Measurements from ENCODE around the gene SMPDL3B. TPM values are rescaled to one million over a fixed set of nuclear protein-coding genes. Genes with fewer than 3 reads are reported as not detected.
"Not testable (repeated sequence)": the region's sequence is repeated elsewhere in the genome, so short reads cannot be mapped to it uniquely, and the experiment has no call there.

SMPDL3B gene
- total and polyA plus RNA-seq, 2 of the 13 experiments (the other 11 are each of a cell fraction or from before 2014, with no cell fraction given), result 0.29 to 1.3 TPM

DNA sequence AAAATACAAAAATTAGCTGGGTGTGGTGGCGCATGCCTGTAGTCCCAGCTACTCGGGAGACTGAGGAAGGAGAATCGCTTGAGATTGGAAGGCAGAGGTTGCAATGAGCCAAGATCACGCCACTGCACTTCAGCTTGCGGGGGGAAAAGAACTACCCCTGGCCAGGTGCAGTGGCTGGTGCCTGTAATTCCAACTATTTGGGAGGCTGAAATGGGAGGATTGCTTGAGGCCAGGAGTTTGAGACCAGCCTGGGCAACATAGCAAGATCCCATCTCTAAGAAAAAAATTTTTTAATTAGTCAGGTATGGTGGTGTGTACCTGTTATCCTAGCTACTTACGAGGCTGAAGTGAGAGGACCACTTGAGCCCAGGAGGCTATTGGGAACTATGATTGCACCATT is 59.7 kb downstream of the SMPDL3B start:
- CTCF ChIA-PET (ENCODE audit: low intra/inter-chr PET ratio, low total read pairs), result not testable (repeated sequence)

GRCh38 chr1:27999055-27999454 is 64.3 kb downstream of the SMPDL3B start:
- 96% methylated on average over 1 of the region's 1 CpG for WGBS (ENCODE audit: low lambda C conversion rate)
- H3K27ac ChIP-seq (ENCODE audit: extremely low read length, insufficient read depth, low read length), result no peak overlapping the region
- intact Hi-C loops (cut with micrococcal nuclease; ENCODE audit: unreplicated experiment) (no loop called here), in situ Hi-C loops (cut with HindIII; ENCODE audit: extremely low pct_ligation_motif_present, low pct_unique_long_range_greater_than_20kb) (no loop called here)
- no peaks in the 10 kb centered on the region for H3K27me3 ChIP-seq (ENCODE audit: control insufficient read depth in 1 of 2, insufficient read depth in 2 of 2, low read length in 2 of 2)
- POLR2A ChIA-PET, result no interaction called here
- H3K4me3 ChIP-seq (replicated peaks in 1 of 3; ENCODE audit: insufficient read depth in 1 of 3, low read depth in 2 of 3, low read length in 3 of 3), result no peak overlapping the region
- H3K36me3 ChIP-seq (replicated peaks in 1 of 2; ENCODE audit: control insufficient read depth in 1 of 2, insufficient read depth in 2 of 2, low read length in 2 of 2), result peaks cover 15 to 42% of the 10 kb centered on the region in 2 experiments; a peak in 4 of 5 replicates
- TF ChIP-seq MIER2 (CRISPR knock-in tag; IDR thresholded peaks at IDR 0.05) (no peak), REXO4 (CRISPR knock-in tag; IDR thresholded peaks at IDR 0.05; ENCODE audit: borderline replicate concordance) (no peak)
- TF ChIP-seq, protein P1, sequence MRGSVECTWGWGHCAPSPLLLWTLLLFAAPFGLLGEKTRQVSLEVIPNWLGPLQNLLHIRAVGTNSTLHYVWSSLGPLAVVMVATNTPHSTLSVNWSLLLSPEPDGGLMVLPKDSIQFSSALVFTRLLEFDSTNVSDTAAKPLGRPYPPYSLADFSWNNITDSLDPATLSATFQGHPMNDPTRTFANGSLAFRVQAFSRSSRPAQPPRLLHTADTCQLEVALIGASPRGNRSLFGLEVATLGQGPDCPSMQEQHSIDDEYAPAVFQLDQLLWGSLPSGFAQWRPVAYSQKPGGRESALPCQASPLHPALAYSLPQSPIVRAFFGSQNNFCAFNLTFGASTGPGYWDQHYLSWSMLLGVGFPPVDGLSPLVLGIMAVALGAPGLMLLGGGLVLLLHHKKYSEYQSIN (CRISPR knock-in tag; IDR thresholded peaks at IDR 0.05; ENCODE audit: borderline replicate concordance), result no peak
- DNase-seq (ENCODE audit: low spot score), result no peak
- FAIRE-seq, result no peak
- no peaks in the 10 kb centered on the region for H3K4me1 ChIP-seq (ENCODE audit: insufficient read depth, low read length)
- BruUV-seq (replicated peaks), result no TSS peak
- no peaks in the 10 kb centered on the region for H3K9me3 ChIP-seq (ENCODE audit: low read length)
- no peaks in the 10 kb centered on the region for H4K20me1 ChIP-seq (ENCODE audit: insufficient read depth, low read length)
- ATAC-seq, result no peak
- H3K4me2 ChIP-seq (ENCODE audit: low read depth, low read length), result no peak overlapping the region
- no peaks in the 10 kb centered on the region for H3K79me2 ChIP-seq (ENCODE audit: insufficient read depth, low read length)
- H3K9ac ChIP-seq (ENCODE audit: insufficient read depth, low read depth, low read length), result no peak overlapping the region
- CTCF ChIA-PET (ENCODE audit: low intra/inter-chr PET ratio, low total read pairs), result no interaction called here
- no peak overlapping the region for H2AFZ ChIP-seq (ENCODE audit: low read length)

More for the DNA sequence above, 59.7 kb downstream of the SMPDL3B start:
- ATAC-seq; H3K9ac ChIP-seq (ENCODE audit: insufficient read depth, low read depth, low read length); H3K27me3 ChIP-seq (ENCODE audit: control insufficient read depth in 1 of 2, insufficient read depth in 2 of 2, low read length in 2 of 2); H3K4me3 ChIP-seq (replicated peaks in 1 of 3; ENCODE audit: insufficient read depth in 1 of 3, low read depth in 2 of 3, low read length in 3 of 3); H2AFZ ChIP-seq (ENCODE audit: low read length); H4K20me1 ChIP-seq (ENCODE audit: insufficient read depth, low read length); H3K4me2 ChIP-seq (ENCODE audit: low read depth, low read length); BruUV-seq (replicated peaks); FAIRE-seq; in situ Hi-C loops (cut with HindIII; ENCODE audit: extremely low pct_ligation_motif_present, low pct_unique_long_range_greater_than_20kb); intact Hi-C loops (cut with micrococcal nuclease; ENCODE audit: unreplicated experiment); H3K27ac ChIP-seq (ENCODE audit: extremely low read length, insufficient read depth, low read length); H3K79me2 ChIP-seq (ENCODE audit: insufficient read depth, low read length); DNase-seq (ENCODE audit: low spot score); POLR2A ChIA-PET; H3K4me1 ChIP-seq (ENCODE audit: insufficient read depth, low read length); H3K9me3 ChIP-seq (ENCODE audit: low read length): not testable (repeated sequence)
- 97% methylated on average over 6 of the region's 6 CpGs for WGBS (ENCODE audit: low lambda C conversion rate)
- TF ChIP-seq ZNF121 (CRISPR knock-in tag; IDR thresholded peaks at IDR 0.05), result peak; percentile 28; the same call in 1 of the 2 replicates
- H3K36me3 ChIP-seq (replicated peaks in 1 of 2; ENCODE audit: control insufficient read depth in 1 of 2, insufficient read depth in 2 of 2, low read length in 2 of 2), result peaks cover 21 to 61% of the 10 kb centered on the region in 2 experiments; a peak in 4 of 5 replicates
